SU-DHL-6 (cell line): ENCODE measurements around the gene CPED1.

ENCODE experiments used
- H2AFZ ChIP-seq: fragments of 200-600 bp; sonication (generic); 2 replicates; pipeline ENCODE4 v1.6.1; 2014; ENCODE audit warnings: low read depth, mild to moderate bottlenecking, moderate library complexity, mixed read lengths, antibody characterized with exemption, low read length; ENCODE audit not compliant: severe bottlenecking
- H3F3A ChIP-seq: fragments of 200-600 bp; shearing (Covaris generic); 2 replicates; pipeline ENCODE4 v1.6.0; 2016; ENCODE audit warnings: antibody characterized with exemption, mild to moderate bottlenecking; ENCODE audit not compliant: insufficient read depth
- H3K27ac ChIP-seq: fragments of 200-600 bp; sonication (generic); 2 replicates; pipeline ENCODE4 v1.5.1; 2016; ENCODE audit warnings: low read depth, mild to moderate bottlenecking, low read length, moderate library complexity, mixed read lengths
- H3K27me3 ChIP-seq: fragments of 200-600 bp; sonication (generic), shearing (Covaris generic); 2 replicates; pipeline ENCODE4 v1.6.0; 2014; ENCODE audit warnings: mild to moderate bottlenecking, low read length
- H3K36me3 ChIP-seq: fragments of 200-600 bp; sonication (generic); 2 replicates; pipeline ENCODE4 v1.6.1; 2014; ENCODE audit warnings: mild to moderate bottlenecking, low read length, mixed read lengths
- H3K4me2 ChIP-seq: fragments of 300-600, 200-600 bp; shearing (Covaris generic), sonication (generic); 2 replicates; pipeline ENCODE4 v1.6.0; 2014; ENCODE audit warnings: low read length, low read depth, mild to moderate bottlenecking; ENCODE audit not compliant: poor library complexity, severe bottlenecking
- H3K4me3 ChIP-seq: fragments of 200-600 bp; sonication (generic); 2 replicates; pipeline ENCODE4 v1.5.1; 2014; ENCODE audit warnings: antibody characterized with exemption, low read length, mild to moderate bottlenecking, mixed read lengths; ENCODE audit not compliant: insufficient read depth, poor library complexity, severe bottlenecking
- H3K79me2 ChIP-seq: fragments of 200-600 bp; sonication (generic); 2 replicates; pipeline ENCODE4 v1.6.1; 2014; ENCODE audit warnings: mild to moderate bottlenecking, low read length, moderate library complexity; ENCODE audit not compliant: insufficient read depth
- H3K9ac ChIP-seq: fragments of 200-600 bp; sonication (generic); 2 replicates; pipeline ENCODE4 v1.7.0; 2014; ENCODE audit warnings: mild to moderate bottlenecking, low read length
- H3K9me2 ChIP-seq: fragments of 200-600 bp; sonication (generic); replicated peaks from 2 replicates; pipeline ENCODE4 v1.6.1; 2014; ENCODE audit warnings: low read length; ENCODE audit not compliant: insufficient read depth
- H3K9me3 ChIP-seq: fragments of 200-600 bp; sonication (generic); 2 replicates; pipeline ENCODE4 v1.6.1; 2014; ENCODE audit warnings: low read length, mixed read lengths; ENCODE audit not compliant: insufficient read depth
- H4K20me1 ChIP-seq: fragments of 200-600 bp; sonication (generic); 2 replicates; pipeline ENCODE4 v1.6.1; 2014; ENCODE audit warnings: low read depth, mild to moderate bottlenecking, antibody characterized with exemption, low read length, moderate library complexity, mixed read lengths
- CTCF ChIP-seq: fragments of 200-600 bp; sonication (generic); IDR thresholded peaks from one replicate; pipeline ENCODE4 v1.5.1; 2017; ENCODE audit warnings: antibody characterized with exemption, mild to moderate bottlenecking, low read length, moderate library complexity; ENCODE audit not compliant: insufficient read depth, poor library complexity, severe bottlenecking
- EZH2phosphoT487 ChIP-seq: fragments of 200-600 bp; sonication (generic), shearing (Covaris generic); conservative IDR thresholded peaks from 2 replicates; pipeline ENCODE4 v1.6.1; 2018; ENCODE audit warnings: mild to moderate bottlenecking, antibody characterized with exemption, low read length, moderate library complexity, mixed read lengths

CPED1 gene

DNA sequence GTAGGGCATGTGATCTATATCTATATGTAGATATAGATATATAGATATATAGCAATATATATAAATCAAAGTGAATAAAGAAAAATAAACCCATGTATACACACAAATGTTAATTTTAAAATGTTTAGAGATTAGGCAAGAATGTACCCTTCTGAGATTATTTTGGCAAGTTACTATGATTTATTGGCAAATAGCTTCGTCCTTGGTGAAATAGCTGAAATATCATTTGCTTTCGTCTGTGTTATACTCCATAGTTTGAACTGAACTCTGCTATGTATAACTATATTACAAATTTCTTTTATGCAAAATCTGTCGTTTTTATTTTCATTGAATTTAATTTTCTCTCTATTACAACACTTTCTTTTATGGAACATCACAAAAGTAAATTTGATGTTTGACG is 57.5 kb downstream of the CPED1 start:
- no peak overlapping the region for H2AFZ ChIP-seq
- H3K79me2 ChIP-seq, result no peaks in the 10 kb centered on the region
- H3K36me3 ChIP-seq, result no peaks in the 10 kb centered on the region
- TF ChIP-seq EZH2phosphoT487 (no peak), CTCF (no peak)
- H3K27me3 ChIP-seq, result no peaks in the 10 kb centered on the region
- no peaks in the 10 kb centered on the region for H3K9me3 ChIP-seq
- H3K4me3 ChIP-seq, result no peak overlapping the region
- no peaks in the 10 kb centered on the region for H3F3A ChIP-seq
- H3K27ac ChIP-seq, result no peak overlapping the region
- H4K20me1 ChIP-seq, result no peaks in the 10 kb centered on the region
- H3K9me2 ChIP-seq, result no peaks in the 10 kb centered on the region
- H3K9ac ChIP-seq, result no peak overlapping the region
- H3K4me2 ChIP-seq, result no peak overlapping the region

- Histone ChIP-seq H3K9me2 (no peaks in the 10 kb centered on the region), H3K9me3 (no peaks in the 10 kb centered on the region), H3K36me3 (no peaks in the 10 kb centered on the region), H3K9ac (no peak overlapping the region), H3K27ac (no peak overlapping the region), H2AFZ (peak overlapping the region; percentile 34), H3K4me3 (no peak overlapping the region), H4K20me1 (no peaks in the 10 kb centered on the region), H3K27me3 (no peaks in the 10 kb centered on the region), H3K79me2 (no peaks in the 10 kb centered on the region), H3F3A (no peaks in the 10 kb centered on the region), H3K4me2 (no peak overlapping the region)
- TF ChIP-seq CTCF (no peak), EZH2phosphoT487 (no peak)
Measured at GRCh38 chr7:121046893-121047468, 58.5 kb downstream of the CPED1 start.

- Histone ChIP-seq H3K9me2 (no peaks in the 10 kb centered on the region), H3K36me3 (no peaks in the 10 kb centered on the region), H3K9me3 (no peaks in the 10 kb centered on the region), H3K27ac (no peak overlapping the region), H2AFZ (no peak overlapping the region), H3K4me2 (no peak overlapping the region), H3K79me2 (no peaks in the 10 kb centered on the region), H3F3A (no peaks in the 10 kb centered on the region), H4K20me1 (no peaks in the 10 kb centered on the region), H3K4me3 (no peak overlapping the region), H3K9ac (no peak overlapping the region), H3K27me3 (no peaks in the 10 kb centered on the region)
- TF ChIP-seq CTCF, result no peak
- TF ChIP-seq EZH2phosphoT487, result no peak
Measured at GRCh38 chr7:121048195-121048594, 59.7 kb downstream of the CPED1 start.
